ENCODE results near the gene TMEM9B.

Gene TMEM9B

DNA sequence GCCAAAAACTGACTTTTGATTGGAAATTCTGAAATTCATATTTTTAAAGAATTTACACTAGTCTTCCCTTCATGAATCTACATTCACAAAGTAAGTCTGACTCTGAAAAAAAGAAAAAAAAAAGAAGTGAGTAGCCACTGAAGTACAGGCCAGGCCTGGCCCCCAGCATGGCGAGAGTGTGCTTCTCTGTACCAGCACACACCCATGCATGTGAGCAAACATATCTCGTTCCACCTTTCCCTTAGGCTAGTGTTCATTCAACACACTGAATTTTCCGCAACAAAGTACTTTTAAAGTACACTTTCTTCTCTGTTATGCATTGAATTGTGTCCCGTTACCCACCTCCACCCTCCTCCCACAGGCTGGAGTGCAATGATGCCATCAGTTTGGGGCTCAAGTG is 36.0 kb downstream of the TMEM9B start:
- no peak for DNase-seq

DNA sequence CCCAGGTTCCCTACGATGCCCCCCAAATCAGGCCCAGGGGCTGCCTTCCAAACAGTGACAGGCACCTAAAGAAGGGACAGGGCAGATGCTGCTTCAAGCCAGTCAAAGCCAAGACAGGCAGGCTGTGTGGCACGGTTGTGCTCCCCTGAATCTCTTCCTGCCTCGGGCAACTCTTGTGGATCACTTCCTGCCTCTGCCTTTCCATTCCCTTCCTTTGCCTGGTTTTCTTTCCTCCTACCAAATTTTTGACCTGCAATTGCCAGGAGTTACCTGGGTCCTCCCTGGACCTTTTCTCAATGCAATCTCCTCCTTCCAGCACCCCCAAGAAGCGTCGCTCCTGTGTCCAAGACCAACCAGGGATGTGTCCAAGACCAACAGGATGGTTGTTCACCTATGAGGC is 37.0 kb downstream of the TMEM9B start:
- no peak for DNase-seq

DNA sequence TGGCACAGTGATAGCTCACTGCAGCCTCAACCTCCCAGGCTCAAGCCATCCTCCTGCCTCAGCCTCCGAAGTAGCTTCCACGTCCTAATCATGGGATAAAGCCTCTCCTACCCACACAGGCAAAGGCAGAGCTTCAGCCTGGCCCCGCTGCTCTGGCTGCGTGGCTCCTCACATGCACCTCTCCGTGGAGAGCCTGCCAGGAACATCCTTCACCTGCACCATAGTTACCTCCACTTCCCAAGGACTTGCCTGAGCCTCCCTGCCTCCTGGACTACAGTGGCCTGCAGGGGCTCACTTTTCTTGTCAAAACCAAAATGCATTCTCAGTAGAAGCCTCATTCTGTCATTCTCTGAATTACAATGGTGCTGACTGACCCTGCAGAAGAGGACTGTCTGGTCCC is 38.0 kb downstream of the TMEM9B start:
- DNase-seq = no peak

DNA sequence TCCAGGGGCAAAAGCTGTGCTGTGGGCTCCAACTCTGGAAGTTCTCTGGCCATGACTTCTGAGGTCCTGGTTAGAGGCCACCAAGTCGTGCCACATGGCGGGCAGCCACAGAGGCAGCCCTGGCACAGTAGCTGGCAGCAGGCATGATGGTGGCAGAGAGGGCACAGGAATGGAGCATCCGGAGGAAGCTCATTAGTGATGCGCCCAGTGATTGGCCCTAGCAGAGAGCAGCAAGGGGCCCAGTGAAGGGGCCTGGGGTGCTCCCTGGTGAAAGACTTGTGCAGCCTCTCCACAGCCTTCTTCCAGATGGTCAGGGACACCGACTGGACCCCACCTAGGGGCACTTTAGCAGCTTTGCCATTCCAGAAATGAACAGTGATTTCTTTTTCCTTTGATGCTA is 38.5 kb downstream of the TMEM9B start:
- no peak for DNase-seq

DNA sequence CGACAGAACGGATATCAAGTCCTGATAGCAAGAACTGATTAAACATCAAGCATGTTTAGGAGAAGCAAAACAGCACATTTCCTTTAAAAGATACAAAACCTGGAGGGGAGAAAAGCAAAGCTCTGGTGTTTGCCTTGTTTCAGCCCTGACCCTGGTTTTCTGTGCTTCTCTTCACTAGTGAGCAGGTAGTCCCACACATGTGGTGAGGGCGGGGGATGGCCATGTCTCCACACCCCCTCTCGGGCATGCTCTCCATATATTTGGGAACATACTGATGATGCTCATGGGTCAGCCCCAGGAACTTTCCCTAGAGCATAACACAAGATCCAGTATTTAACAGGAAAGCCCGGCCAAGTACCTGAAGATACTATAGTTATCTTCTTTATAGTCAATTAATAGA is 41.6 kb downstream of the TMEM9B start:
- DNase-seq = no peak

DNA sequence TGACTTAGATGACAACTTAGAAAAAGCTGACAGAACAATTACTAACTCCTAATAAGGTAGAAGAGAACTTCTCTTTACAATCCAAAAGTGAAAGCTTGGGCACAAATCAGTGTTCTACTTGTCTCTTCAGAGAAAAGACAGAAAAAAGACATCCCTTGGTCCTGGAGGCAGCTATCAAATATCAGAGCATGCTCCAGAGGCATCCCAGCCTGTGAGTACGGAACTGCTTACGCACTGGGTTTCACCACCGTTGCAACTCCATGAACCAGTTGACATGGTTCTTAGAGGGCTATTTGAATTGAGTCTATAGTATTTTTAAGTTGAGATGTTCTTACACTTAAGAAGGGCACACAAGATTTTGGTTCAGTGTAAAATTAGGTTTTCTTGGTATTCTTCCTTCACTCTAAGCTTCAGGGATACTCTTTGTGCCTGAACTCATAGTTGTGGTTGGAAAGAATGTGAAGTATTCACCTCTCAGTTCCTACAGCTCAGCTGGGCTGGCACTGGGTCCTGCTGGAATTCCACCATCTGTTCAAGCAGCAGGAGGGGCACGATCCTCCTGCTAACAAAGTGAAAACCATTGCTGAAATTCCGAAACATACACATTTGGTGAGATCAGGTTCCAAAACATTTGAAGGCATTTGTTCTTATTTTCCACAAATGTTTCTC is 47.0 kb downstream of the TMEM9B start:
- DNase-seq = no peak

DNA sequence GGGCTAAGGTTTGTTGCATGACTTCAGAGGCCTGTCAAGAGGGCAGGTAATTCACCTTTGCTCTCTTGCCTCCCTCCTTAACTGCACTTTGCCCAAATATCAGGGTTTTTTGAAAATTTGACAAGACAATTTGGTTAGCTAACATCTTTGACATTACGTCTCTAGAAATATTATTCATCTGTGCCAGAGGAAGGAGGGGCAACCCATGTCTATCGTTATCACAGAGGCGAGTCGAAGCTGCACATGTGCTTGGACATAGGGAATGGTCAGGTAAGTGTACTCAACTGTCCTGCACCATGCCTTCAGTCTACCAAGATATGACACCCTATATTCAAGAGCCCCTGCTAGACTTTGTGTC is 49.6 kb downstream of the TMEM9B start:
- no peak for DNase-seq

DNA sequence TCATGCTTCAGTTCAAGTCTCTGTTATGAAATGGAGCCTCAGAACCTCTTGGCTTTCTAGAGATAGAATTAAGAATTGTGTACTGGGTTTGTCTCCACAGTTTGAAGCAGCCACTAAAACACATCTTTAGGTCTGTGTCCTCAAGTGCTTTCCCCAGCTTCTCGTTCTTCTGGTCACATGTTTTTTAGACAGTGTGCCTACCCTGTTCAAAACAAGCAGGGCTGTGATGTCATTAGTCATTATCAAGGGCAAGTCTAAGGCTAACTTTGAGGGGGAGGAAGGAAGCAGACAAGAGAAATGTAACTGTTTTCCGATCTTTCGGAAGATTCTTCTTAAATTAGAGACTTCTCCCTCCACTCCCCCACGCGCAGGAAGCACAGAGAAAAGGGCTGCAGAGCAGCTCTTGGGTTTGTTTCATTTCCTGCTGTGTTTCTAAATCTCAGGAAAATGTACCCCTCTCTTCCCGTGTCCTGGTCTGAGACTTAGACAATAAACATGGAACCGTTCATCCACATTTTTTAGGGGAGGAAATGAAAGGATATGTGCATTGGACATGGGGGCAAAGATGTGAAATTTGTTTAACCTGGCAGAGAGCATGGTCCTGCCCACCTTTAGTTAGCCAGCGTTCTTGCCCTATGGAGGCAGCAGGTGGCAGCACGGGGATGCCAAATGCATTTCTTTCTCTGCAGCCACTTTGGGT is 50.1 kb downstream of the TMEM9B start:
- DNase-seq = peak; percentile 46 to 53

DNA sequence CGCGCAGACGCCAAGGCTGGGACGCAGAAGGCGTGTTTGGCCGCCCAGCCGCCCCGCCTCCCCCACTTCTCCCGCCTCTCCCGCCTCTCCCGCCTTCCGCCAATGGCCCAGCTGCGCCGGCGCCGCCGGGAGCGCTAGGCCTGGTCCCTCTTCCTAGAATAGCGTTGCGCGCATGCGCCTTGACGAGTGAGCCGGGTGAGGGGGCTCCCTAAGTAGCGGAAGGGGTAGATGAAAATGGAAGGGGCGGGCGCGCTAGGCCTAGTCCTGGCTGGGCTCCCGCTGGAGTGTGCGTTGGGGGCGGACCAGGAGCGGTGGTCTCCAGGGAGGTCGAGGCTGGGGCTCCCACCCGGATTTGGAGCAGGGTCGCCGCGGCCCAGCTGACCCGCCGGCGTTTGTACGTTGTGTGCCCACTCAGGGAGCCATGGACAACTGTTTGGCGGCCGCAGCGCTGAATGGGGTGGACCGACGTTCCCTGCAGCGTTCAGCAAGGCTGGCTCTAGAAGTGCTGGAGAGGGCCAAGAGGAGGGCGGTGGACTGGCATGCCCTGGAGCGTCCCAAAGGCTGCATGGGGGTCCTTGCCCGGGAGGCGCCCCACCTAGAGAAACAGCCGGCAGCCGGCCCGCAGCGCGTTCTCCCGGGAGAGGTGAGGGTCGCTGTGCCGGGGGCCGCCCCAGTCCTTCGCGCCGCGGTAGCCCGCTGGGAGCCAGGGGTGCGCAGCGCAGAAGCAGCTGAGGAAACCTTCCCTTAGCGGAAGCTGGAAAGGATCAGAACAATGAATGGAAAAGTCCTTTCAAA is 53.0 kb downstream of the TMEM9B start, which contains the start of gene AKIP1:
Gene AKIP1 (plus strand): TSS at position 161 of the 795 bp plus-strand sequence. CDS start 261 bp downstream, at position 422.
- peak; percentile 84 for DNase-seq

- peak in 1 of 2 donors; percentile 13 for DNase-seq
Observed at GRCh38 chr11:8910649-8911026, 53.6 kb downstream of the TMEM9B start.

DNA sequence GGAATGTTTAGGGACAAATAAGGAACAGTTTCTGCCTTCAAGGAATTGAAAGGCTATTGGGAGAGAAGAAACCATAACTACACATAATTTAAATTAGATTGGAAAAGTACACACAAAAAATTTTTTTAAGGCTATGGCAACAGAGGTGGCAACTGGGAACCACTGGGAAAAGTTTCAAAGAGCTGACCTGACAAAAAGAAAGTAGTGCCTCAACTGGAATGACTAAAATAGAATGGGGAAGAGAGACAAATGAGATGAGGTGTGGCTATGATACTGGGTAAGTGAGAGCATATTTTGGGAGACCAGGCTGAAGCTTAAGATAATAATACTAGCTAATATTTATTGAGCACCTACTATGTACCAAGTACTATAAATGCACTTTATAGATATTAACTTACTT is 56.1 kb downstream of the TMEM9B start:
- no peak for DNase-seq

DNA sequence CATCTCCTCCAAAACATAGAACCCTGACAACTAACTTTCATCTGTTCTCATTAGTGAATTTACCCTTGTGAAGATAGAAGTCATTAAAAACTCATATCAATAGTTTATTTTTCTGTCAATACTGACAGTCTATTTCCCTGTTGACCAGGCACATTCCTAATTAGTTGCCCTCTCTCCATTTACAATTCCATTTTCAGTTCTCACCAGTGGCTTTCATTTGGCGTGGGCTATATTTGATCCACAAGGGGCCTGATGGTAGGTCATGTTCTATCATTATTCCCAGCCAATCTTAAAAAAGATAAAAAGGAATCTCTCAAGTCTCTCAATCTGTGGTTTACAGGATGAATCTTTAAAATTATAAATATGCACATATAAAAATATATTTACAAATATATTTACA is 57.1 kb downstream of the TMEM9B start:
- no peak for DNase-seq

DNA sequence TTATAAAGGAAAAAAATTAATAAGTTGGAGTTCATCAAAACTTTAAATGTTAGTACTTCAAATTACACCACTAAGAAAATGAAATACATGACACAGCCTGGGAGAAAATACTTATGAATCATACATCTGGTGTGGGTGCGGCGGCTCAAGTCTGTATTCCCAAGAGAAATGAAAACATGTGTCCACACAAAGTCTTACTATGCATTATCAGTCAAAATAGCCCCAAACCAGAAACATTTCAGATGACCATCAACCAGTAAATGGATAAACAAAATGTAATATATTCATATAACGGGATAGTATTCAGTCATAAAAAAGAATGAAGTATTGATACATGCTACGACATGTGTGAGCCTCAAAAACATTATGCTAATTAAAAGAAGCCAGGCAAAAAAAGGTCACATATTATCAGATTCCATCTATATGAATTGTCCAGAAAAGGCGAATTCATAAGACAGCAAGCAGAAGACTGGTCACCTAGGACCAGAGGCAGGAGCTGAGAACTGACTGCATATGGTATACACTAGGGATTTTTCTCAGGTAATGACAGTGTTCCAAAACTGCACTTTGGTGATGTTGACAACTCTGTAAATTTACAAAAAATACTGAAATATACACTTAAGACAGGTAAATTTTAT is 58.6 kb downstream of the TMEM9B start:
- DNase-seq = no peak

DNA sequence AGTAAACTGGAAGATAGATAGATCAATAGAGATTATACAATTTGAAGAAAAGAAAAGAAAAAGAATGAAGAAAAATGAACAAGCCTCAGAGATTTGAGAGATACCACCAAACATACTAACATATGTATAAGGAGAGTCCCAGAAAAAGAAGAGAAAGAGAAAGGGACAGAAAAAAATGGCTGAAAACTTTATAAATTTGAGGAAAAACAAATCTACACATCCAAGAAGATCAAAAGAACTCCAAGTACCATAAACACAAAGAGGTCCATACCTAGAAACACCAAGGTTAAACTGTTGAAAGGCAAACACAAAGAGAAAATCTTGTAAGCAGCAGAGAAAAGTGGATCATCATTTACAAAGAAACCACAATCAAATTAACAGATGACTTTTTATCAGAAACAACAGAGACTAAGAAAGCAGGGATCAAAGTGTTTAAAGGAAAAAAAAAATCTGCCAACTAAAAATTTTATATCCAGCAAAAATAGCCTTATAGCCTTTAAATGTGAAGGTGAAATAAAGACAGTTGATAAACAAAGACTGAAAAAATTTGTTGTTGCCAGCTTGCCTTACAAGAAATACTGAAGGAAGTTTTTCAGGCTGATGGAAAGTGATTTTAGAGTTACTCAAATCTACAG is 65.0 kb downstream of the TMEM9B start:
- DNase-seq = no peak

Data from CD4-positive, alpha-beta T cell treated with Interleukin-1 beta for 1 hour (primary cell).